WTC11 (cell line): ENCODE measurements around the gene HOXC11.

ENCODE experiments used
- CBFB ChIP-seq: sonication (generic); formaldehyde crosslinking; IDR thresholded peaks from 2 replicates; pipeline ENCODE4 v1.8.1; 2022; ENCODE audit warnings: mild to moderate bottlenecking, low read depth, missing genetic modification reagents
- NFATC4 ChIP-seq: fragments of 250-450 bp; sonication (Bioruptor Pico); IDR thresholded peaks from 2 replicates; pipeline ENCODE4 v1.9.0; 2021; ENCODE audit warnings: mild to moderate bottlenecking
- SMAD3 ChIP-seq: sonication (generic); formaldehyde crosslinking; IDR thresholded peaks from 2 replicates; pipeline ENCODE4 v1.8.0; 2022; ENCODE audit warnings: missing genetic modification reagents, mild to moderate bottlenecking, borderline replicate concordance
- ZNF263 ChIP-seq: sonication (generic); formaldehyde crosslinking; IDR thresholded peaks from 2 replicates; pipeline ENCODE4 v1.8.1; 2022; ENCODE audit warnings: low read depth, mild to moderate bottlenecking, moderate library complexity, missing genetic modification reagents
- TF ChIP-seq, protein P1 (sequence below): fragments of 200-600 bp; IDR thresholded peaks from 2 replicates; pipeline ENCODE4 v1.8.0; 2022; ENCODE audit warnings: antibody characterized with exemption
- TF ChIP-seq, protein P2 (sequence below): fragments of 250-450 bp; sonication (Bioruptor Pico); IDR thresholded peaks from 2 replicates; pipeline ENCODE4 v1.8.0; 2021; ENCODE audit warnings: mild to moderate bottlenecking
- TF ChIP-seq, protein P3 (sequence below): sonication (generic); formaldehyde crosslinking; IDR thresholded peaks from 2 replicates; pipeline ENCODE4 v1.8.1; 2023; ENCODE audit warnings: mild to moderate bottlenecking, missing genetic modification reagents, moderate library complexity
- TF ChIP-seq, protein P4 (sequence below): sonication (generic); formaldehyde crosslinking; IDR thresholded peaks from 2 replicates; pipeline ENCODE4 v1.8.0; 2022; ENCODE audit warnings: mild to moderate bottlenecking, missing genetic modification reagents
- TF ChIP-seq, protein P5 (sequence below): sonication (generic); formaldehyde crosslinking; IDR thresholded peaks from 2 replicates; pipeline ENCODE4 v1.8.0; 2023; ENCODE audit warnings: mild to moderate bottlenecking, missing genetic modification reagents
- TF ChIP-seq, protein P6 (sequence below): sonication (generic); formaldehyde crosslinking; IDR thresholded peaks from 2 replicates; pipeline ENCODE4 v1.8.0; 2022; ENCODE audit warnings: mild to moderate bottlenecking, missing genetic modification reagents

DNA sequence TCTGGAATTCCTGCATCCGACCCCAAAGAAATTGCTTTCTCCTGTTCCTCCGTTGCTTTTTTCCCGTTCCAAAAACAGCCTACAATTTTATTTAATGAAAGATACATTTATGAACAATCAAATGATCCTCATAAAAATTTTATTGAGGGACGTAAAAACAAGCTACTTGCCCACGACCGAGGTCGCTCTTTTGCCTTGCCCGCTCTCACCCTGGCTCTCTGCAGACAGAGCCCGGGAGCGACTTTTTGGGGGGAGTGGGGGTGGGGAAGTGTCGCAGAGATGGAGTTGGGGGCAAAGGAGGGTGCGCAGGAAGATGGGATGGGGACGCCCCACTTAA, 25.9 kb downstream of the HOXC11 start:
- TF ChIP-seq, protein P1, sequence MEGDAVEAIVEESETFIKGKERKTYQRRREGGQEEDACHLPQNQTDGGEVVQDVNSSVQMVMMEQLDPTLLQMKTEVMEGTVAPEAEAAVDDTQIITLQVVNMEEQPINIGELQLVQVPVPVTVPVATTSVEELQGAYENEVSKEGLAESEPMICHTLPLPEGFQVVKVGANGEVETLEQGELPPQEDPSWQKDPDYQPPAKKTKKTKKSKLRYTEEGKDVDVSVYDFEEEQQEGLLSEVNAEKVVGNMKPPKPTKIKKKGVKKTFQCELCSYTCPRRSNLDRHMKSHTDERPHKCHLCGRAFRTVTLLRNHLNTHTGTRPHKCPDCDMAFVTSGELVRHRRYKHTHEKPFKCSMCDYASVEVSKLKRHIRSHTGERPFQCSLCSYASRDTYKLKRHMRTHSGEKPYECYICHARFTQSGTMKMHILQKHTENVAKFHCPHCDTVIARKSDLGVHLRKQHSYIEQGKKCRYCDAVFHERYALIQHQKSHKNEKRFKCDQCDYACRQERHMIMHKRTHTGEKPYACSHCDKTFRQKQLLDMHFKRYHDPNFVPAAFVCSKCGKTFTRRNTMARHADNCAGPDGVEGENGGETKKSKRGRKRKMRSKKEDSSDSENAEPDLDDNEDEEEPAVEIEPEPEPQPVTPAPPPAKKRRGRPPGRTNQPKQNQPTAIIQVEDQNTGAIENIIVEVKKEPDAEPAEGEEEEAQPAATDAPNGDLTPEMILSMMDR, result no peak
- TF ChIP-seq, protein P2, sequence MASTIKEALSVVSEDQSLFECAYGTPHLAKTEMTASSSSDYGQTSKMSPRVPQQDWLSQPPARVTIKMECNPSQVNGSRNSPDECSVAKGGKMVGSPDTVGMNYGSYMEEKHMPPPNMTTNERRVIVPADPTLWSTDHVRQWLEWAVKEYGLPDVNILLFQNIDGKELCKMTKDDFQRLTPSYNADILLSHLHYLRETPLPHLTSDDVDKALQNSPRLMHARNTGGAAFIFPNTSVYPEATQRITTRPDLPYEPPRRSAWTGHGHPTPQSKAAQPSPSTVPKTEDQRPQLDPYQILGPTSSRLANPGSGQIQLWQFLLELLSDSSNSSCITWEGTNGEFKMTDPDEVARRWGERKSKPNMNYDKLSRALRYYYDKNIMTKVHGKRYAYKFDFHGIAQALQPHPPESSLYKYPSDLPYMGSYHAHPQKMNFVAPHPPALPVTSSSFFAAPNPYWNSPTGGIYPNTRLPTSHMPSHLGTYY (CRISPR knock-in tag), result no peak
- TF ChIP-seq CBFB (CRISPR knock-in tag) (no peak), ZNF263 (CRISPR knock-in tag) (no peak), NFATC4 (CRISPR knock-in tag) (no peak), SMAD3 (CRISPR knock-in tag) (no peak)
- TF ChIP-seq, protein P3, sequence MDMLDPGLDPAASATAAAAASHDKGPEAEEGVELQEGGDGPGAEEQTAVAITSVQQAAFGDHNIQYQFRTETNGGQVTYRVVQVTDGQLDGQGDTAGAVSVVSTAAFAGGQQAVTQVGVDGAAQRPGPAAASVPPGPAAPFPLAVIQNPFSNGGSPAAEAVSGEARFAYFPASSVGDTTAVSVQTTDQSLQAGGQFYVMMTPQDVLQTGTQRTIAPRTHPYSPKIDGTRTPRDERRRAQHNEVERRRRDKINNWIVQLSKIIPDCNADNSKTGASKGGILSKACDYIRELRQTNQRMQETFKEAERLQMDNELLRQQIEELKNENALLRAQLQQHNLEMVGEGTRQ (CRISPR knock-in tag), result no peak
- TF ChIP-seq, protein P4, sequence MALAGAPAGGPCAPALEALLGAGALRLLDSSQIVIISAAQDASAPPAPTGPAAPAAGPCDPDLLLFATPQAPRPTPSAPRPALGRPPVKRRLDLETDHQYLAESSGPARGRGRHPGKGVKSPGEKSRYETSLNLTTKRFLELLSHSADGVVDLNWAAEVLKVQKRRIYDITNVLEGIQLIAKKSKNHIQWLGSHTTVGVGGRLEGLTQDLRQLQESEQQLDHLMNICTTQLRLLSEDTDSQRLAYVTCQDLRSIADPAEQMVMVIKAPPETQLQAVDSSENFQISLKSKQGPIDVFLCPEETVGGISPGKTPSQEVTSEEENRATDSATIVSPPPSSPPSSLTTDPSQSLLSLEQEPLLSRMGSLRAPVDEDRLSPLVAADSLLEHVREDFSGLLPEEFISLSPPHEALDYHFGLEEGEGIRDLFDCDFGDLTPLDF (CRISPR knock-in tag), result no peak
- TF ChIP-seq, protein P5, sequence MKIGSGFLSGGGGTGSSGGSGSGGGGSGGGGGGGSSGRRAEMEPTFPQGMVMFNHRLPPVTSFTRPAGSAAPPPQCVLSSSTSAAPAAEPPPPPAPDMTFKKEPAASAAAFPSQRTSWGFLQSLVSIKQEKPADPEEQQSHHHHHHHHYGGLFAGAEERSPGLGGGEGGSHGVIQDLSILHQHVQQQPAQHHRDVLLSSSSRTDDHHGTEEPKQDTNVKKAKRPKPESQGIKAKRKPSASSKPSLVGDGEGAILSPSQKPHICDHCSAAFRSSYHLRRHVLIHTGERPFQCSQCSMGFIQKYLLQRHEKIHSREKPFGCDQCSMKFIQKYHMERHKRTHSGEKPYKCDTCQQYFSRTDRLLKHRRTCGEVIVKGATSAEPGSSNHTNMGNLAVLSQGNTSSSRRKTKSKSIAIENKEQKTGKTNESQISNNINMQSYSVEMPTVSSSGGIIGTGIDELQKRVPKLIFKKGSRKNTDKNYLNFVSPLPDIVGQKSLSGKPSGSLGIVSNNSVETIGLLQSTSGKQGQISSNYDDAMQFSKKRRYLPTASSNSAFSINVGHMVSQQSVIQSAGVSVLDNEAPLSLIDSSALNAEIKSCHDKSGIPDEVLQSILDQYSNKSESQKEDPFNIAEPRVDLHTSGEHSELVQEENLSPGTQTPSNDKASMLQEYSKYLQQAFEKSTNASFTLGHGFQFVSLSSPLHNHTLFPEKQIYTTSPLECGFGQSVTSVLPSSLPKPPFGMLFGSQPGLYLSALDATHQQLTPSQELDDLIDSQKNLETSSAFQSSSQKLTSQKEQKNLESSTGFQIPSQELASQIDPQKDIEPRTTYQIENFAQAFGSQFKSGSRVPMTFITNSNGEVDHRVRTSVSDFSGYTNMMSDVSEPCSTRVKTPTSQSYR (CRISPR knock-in tag), result no peak
- TF ChIP-seq, protein P6, sequence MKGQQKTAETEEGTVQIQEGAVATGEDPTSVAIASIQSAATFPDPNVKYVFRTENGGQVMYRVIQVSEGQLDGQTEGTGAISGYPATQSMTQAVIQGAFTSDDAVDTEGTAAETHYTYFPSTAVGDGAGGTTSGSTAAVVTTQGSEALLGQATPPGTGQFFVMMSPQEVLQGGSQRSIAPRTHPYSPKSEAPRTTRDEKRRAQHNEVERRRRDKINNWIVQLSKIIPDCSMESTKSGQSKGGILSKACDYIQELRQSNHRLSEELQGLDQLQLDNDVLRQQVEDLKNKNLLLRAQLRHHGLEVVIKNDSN (CRISPR knock-in tag), result no peak
